Measurements from ENCODE around the gene APOBEC3A. TPM values are rescaled to one million over a fixed set of nuclear protein-coding genes. Genes with fewer than 3 reads are reported as not detected.

The APOBEC3A gene
- total RNA-seq, 1 experiment from 2014 or later: not detected

DNA sequence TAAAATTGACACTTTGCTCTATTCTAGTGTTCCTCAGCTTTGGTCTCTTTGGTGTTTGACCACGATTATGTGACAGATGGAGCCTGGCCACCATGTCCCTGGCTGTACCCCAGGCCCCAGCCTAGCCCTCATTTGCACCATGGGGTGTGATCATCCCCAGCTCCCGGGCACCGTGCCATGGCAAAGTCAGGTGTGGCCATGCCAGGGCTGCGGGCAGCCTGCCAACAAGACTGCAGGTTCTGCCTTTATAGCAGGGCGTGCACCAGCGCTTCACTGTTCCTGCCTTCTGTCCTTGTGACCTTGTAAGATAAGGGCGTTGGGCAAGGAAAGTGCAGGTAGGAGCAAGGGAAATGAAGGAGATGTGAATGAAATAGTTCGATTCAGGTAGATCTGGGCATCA lies 22.4 kb upstream of the APOBEC3A start:
- POLR2A ChIA-PET (ENCODE audit: unreplicated experiment): interaction anchor here (0.5 to 0.7 kb wide), 2 partner anchors 62 to 923 kb away, joined by 6 to 14 read pairs; no protein-coding TSS in a partner anchor
- intact Hi-C loops (cut with micrococcal nuclease; ENCODE audit: unreplicated experiment): loop anchor here (5.0 kb wide), 1 partner anchor 47 kb away; the partner anchor contains the start of gene APOBEC3B

GRCh38 chr22:38935616-38936015 lies 21.8 kb upstream of the APOBEC3A start:
- POLR2A ChIA-PET (ENCODE audit: unreplicated experiment): no interaction called here
- no TSS peak for BruUV-seq (replicated peaks)

More for the DNA sequence above, 22.4 kb upstream of the APOBEC3A start:
- Histone ChIP-seq H4K20me1 (ENCODE audit: insufficient read depth) (no peaks in the 10 kb centered on the region), H3K4me1 (replicated peaks; ENCODE audit: insufficient read depth) (peaks cover 34% of the 10 kb centered on the region), H3K79me2 (ENCODE audit: low read depth) (no peaks in the 10 kb centered on the region), H3K9me3 (ENCODE audit: insufficient read depth, low read depth) (no peaks in the 10 kb centered on the region), H3K4me2 (peak overlapping the region; percentile 56), H3K9me2 (ENCODE audit: insufficient read depth) (no peaks in the 10 kb centered on the region), H3K4me3 (no peak overlapping the region), H2AFZ (no peak overlapping the region), H3K27ac (no peak overlapping the region), H3K36me3 (ENCODE audit: low read depth) (no peaks in the 10 kb centered on the region), H3F3A (ENCODE audit: insufficient read depth, low read depth) (peaks cover 21% of the 10 kb centered on the region; the same call in 1 of the 2 replicates), H3K27me3 (ENCODE audit: insufficient read depth, low read depth) (no peaks in the 10 kb centered on the region)
- CTCF ChIA-PET: interaction anchor here (0.6 kb wide), 1 partner anchor 226 kb away, joined by 4 read pairs; no protein-coding TSS in a partner anchor
- no peak for TF ChIP-seq EZH2 (IDR thresholded peaks at IDR 0.05; ENCODE audit: low read depth)
- TF ChIP-seq, protein P1, sequence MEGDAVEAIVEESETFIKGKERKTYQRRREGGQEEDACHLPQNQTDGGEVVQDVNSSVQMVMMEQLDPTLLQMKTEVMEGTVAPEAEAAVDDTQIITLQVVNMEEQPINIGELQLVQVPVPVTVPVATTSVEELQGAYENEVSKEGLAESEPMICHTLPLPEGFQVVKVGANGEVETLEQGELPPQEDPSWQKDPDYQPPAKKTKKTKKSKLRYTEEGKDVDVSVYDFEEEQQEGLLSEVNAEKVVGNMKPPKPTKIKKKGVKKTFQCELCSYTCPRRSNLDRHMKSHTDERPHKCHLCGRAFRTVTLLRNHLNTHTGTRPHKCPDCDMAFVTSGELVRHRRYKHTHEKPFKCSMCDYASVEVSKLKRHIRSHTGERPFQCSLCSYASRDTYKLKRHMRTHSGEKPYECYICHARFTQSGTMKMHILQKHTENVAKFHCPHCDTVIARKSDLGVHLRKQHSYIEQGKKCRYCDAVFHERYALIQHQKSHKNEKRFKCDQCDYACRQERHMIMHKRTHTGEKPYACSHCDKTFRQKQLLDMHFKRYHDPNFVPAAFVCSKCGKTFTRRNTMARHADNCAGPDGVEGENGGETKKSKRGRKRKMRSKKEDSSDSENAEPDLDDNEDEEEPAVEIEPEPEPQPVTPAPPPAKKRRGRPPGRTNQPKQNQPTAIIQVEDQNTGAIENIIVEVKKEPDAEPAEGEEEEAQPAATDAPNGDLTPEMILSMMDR (conservative IDR thresholded peaks at IDR 0.05): no peak
- DNase-seq: peak; percentile 89 to 95
- BruUV-seq (replicated peaks): no TSS peak

GRCh38 chr22:38936562-38936961 lies 20.8 kb upstream of the APOBEC3A start:
- peaks cover 21% of the 10 kb centered on the region; the same call in 1 of the 2 replicates for H3F3A ChIP-seq (ENCODE audit: insufficient read depth, low read depth)
- no peaks in the 10 kb centered on the region for H4K20me1 ChIP-seq (ENCODE audit: insufficient read depth)
- ChIA-PET POLR2A (ENCODE audit: unreplicated experiment) (no interaction called here), CTCF (no interaction called here)
- no peaks in the 10 kb centered on the region for H3K9me2 ChIP-seq (ENCODE audit: insufficient read depth)
- H3K36me3 ChIP-seq (ENCODE audit: low read depth): no peaks in the 10 kb centered on the region
- H2AFZ ChIP-seq: no peak overlapping the region
- intact Hi-C loops (cut with micrococcal nuclease; ENCODE audit: unreplicated experiment): loop anchor here (5.0 kb wide), 1 partner anchor 46 kb away; the partner anchor contains the start of gene APOBEC3B
- H3K4me3 ChIP-seq: no peak overlapping the region
- no peak for TF ChIP-seq EZH2 (IDR thresholded peaks at IDR 0.05; ENCODE audit: low read depth)
- TF ChIP-seq, protein P1 (conservative IDR thresholded peaks at IDR 0.05): no peak
- H3K79me2 ChIP-seq (ENCODE audit: low read depth): no peaks in the 10 kb centered on the region
- no peaks in the 10 kb centered on the region for H3K9me3 ChIP-seq (ENCODE audit: insufficient read depth, low read depth)
- H3K4me1 ChIP-seq (replicated peaks; ENCODE audit: insufficient read depth): peaks cover 40% of the 10 kb centered on the region
- no peak overlapping the region for H3K27ac ChIP-seq
- peak overlapping the region; percentile 56 for H3K4me2 ChIP-seq
- H3K27me3 ChIP-seq (ENCODE audit: insufficient read depth, low read depth): no peaks in the 10 kb centered on the region
- BruUV-seq (replicated peaks): no TSS peak
- DNase-seq: no peak

More at GRCh38 chr22:38935616-38936015, 21.8 kb upstream of the APOBEC3A start:
- TF ChIP-seq, protein P1 (conservative IDR thresholded peaks at IDR 0.05): no peak
- TF ChIP-seq EZH2 (IDR thresholded peaks at IDR 0.05; ENCODE audit: low read depth): no peak
- Histone ChIP-seq H3K4me2 (peak overlapping the region; percentile 56), H3K36me3 (ENCODE audit: low read depth) (no peaks in the 10 kb centered on the region), H3K4me3 (no peak overlapping the region), H3K9me2 (ENCODE audit: insufficient read depth) (no peaks in the 10 kb centered on the region), H4K20me1 (ENCODE audit: insufficient read depth) (no peaks in the 10 kb centered on the region), H3K9me3 (ENCODE audit: insufficient read depth, low read depth) (no peaks in the 10 kb centered on the region), H3K79me2 (ENCODE audit: low read depth) (no peaks in the 10 kb centered on the region), H3K27ac (no peak overlapping the region), H3F3A (ENCODE audit: insufficient read depth, low read depth) (peaks cover 21% of the 10 kb centered on the region; the same call in 1 of the 2 replicates), H3K27me3 (ENCODE audit: insufficient read depth, low read depth) (no peaks in the 10 kb centered on the region), H3K4me1 (replicated peaks; ENCODE audit: insufficient read depth) (peaks cover 34% of the 10 kb centered on the region), H2AFZ (no peak overlapping the region)
- intact Hi-C loops (cut with micrococcal nuclease; ENCODE audit: unreplicated experiment): loop anchor here (5.0 kb wide), 1 partner anchor 47 kb away; the partner anchor contains the start of gene APOBEC3B
- DNase-seq: no peak
- CTCF ChIA-PET: no interaction called here

All from PC-9 (cell line).